Left lung (tissue), 10 donors: ENCODE results near the gene TCF7L1. TPM values are rescaled to one million over a fixed set of nuclear protein-coding genes. Genes with fewer than 3 reads are reported as not detected.
A peak's percentile ranks its signal among the peaks of the same experiment; 100 is the strongest.

Source experiments
- ATAC-seq: fragments of 200-7000 bp; cut with Tn5 transposase; one replicate; pipeline ENCODE4 v1.9.1; 2020; ENCODE audit warnings: moderate library complexity
- DNase-seq, 4 donors: peaks; one replicate each; pipeline ENCODE4 v3.0.0-alpha.2; 2013 to 2020
- H3K27ac ChIP-seq, 2 donors: fragments of 200-600 bp; sonication (generic) in 1 of 2; one replicate each; pipeline versions ENCODE4 v1.5.0 to v1.8.0; 2020 to 2021
- H3K27me3 ChIP-seq, 2 donors: fragments of 200-600 bp; sonication (generic) in 1 of 2; one replicate each; pipeline versions ENCODE4 v1.5.0 to v1.8.0; 2020 to 2021
- H3K36me3 ChIP-seq, 2 donors: fragments of 200-600 bp; sonication (generic) in 1 of 2; one replicate each; pipeline versions ENCODE4 v1.5.0 to v1.8.0; 2020 to 2021
- H3K4me1 ChIP-seq, 2 donors: fragments of 200-600 bp; one replicate each; pipeline ENCODE4 v1.8.0; 2021
- H3K4me3 ChIP-seq, 2 donors: fragments of 200-600 bp; sonication (generic) in 1 of 2; one replicate each; pipeline versions ENCODE4 v1.5.0 to v1.8.0; 2020 to 2021; ENCODE audit warnings: mild to moderate bottlenecking in 1 of 2
- H3K9me3 ChIP-seq, 2 donors: fragments of 200-600 bp; sonication (generic) in 1 of 2; one replicate each; pipeline versions ENCODE4 v1.5.0 to v1.8.0; 2020 to 2021
- intact Hi-C, 2 donors: fragments of 100-400 bp; cut with DNase I; formaldehyde crosslinking; loops; one replicate each; pipeline versions ENCODE4 v1.11.2 to v1.14.2; 2022
- polyA plus RNA-seq, 6 donors: library from polyadenylated mRNA; unstranded; fragments of 120-200 nt; gene quantifications; one replicate each; pipeline ENCODE4 v1.2.1, GENCODE V29; 2013; ENCODE audit not compliant: insufficient read length in 6 of 6
- total RNA-seq, 2 donors: library from RNA; stranded (reverse); fragmentation: NEBNext Ultra II Directional; extraction: Animal tissue kit (Norgen Biotek cat#: 25700); gene quantifications; one replicate each; pipeline ENCODE4 v1.2.1, GENCODE V29; 2021
- TF ChIP-seq, protein P1 (sequence below), 2 donors: fragments of 200-600 bp; sonication (generic) in 1 of 2; IDR thresholded peaks; one replicate each; pipeline versions ENCODE4 v1.5.0 to v1.8.0; 2021; ENCODE audit warnings: antibody characterized with exemption in 2 of 2
- donor health status: DM: no; HTN: yes; CAD: no.
- donor health status: DM: no; HTN: no; CAD: no.

TCF7L1 gene
- total and polyA plus RNA-seq, 8 donors: 16.4 to 63.9 (median 57.5) TPM

DNA sequence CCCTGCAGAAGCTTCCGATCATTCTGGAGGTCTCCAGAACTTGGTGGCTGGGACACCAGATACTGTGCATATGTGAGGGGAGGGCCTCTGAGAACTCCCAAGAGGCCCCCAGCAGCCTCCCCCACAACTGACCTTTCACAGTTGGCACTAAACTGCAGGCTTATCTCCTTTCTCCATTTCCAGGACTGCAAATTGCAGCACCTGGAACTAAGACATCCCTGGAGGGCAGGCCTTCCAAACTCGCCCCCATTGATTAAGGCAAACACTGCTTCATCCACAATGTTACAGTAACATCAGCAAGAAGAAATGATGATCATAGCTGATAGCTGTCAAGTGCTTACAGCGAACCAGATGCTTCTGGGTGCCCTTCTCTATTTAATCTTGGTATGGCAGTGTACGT lies 126.7 kb downstream of the TCF7L1 start:
- H3K36me3 ChIP-seq: no peaks in the 10 kb centered on the region
- H3K27me3 ChIP-seq: no peaks in the 10 kb centered on the region
- no peak overlapping the region for H3K4me3 ChIP-seq
- H3K9me3 ChIP-seq: no peaks in the 10 kb centered on the region
- no peak for ATAC-seq
- H3K4me1 ChIP-seq: peaks cover 14 to 31% of the 10 kb centered on the region in 2 donors
- intact Hi-C loops: no loop called here
- H3K27ac ChIP-seq: peak overlapping the region; percentile 40 to 49
- no peak for DNase-seq
- TF ChIP-seq, protein P1, sequence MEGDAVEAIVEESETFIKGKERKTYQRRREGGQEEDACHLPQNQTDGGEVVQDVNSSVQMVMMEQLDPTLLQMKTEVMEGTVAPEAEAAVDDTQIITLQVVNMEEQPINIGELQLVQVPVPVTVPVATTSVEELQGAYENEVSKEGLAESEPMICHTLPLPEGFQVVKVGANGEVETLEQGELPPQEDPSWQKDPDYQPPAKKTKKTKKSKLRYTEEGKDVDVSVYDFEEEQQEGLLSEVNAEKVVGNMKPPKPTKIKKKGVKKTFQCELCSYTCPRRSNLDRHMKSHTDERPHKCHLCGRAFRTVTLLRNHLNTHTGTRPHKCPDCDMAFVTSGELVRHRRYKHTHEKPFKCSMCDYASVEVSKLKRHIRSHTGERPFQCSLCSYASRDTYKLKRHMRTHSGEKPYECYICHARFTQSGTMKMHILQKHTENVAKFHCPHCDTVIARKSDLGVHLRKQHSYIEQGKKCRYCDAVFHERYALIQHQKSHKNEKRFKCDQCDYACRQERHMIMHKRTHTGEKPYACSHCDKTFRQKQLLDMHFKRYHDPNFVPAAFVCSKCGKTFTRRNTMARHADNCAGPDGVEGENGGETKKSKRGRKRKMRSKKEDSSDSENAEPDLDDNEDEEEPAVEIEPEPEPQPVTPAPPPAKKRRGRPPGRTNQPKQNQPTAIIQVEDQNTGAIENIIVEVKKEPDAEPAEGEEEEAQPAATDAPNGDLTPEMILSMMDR (IDR thresholded peaks at IDR 0.05): no peak

DNA sequence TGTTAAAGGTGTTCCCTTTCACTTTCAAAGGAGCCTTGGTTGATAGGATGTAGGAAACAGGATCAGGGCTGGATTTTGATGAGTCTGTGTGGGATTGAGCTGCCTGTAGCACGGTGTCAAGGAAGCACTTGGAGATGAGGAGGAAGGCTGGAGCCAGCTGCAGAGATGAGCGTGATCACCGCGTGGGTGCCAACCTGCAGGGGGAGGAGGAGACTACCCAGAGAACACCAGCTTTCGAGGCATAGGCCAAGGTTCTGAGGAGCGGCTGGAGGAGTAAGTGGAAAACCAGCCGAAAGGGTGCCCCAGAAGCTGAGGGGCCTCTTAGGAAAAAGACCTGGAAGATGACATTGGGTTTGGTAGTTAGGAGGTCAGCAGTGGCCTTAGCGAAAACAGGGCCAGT lies 130.4 kb downstream of the TCF7L1 start:
- no peak overlapping the region for H3K27ac ChIP-seq
- H3K27me3 ChIP-seq: no peaks in the 10 kb centered on the region
- H3K9me3 ChIP-seq: no peaks in the 10 kb centered on the region
- ATAC-seq (no peak), DNase-seq (no peak)
- H3K4me3 ChIP-seq: no peak overlapping the region
- no peaks in the 10 kb centered on the region for H3K36me3 ChIP-seq
- TF ChIP-seq, protein P1 (IDR thresholded peaks at IDR 0.05): no peak
- intact Hi-C loops: no loop called here
- peaks cover 9 to 14% of the 10 kb centered on the region in 2 donors for H3K4me1 ChIP-seq

DNA sequence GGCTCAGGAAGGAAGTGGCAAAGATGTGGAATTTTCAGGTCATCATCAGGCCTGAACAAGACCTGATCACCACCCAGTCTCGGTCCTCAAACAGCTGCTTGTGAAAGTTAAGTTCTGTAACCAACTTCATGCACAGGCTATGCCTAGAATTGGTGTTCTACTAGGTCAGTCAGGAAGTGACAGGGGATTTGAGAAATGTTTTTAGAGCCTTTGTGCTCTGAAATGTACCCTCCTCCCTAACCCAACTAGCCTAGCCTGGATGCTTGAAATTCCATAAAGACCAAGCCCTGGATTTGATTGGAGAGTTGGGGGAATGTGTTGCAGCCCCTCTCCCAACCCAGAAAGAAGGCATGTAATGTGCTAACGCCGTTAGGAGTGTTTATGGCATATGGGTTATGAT lies 131.3 kb downstream of the TCF7L1 start:
- TF ChIP-seq, protein P1 (IDR thresholded peaks at IDR 0.05): no peak
- ATAC-seq (no peak), DNase-seq (no peak)
- Histone ChIP-seq H3K27me3 (no peaks in the 10 kb centered on the region), H3K9me3 (no peaks in the 10 kb centered on the region), H3K27ac (no peak overlapping the region), H3K4me1 (peaks cover 9 to 20% of the 10 kb centered on the region in 2 donors), H3K4me3 (no peak overlapping the region), H3K36me3 (no peaks in the 10 kb centered on the region)
- intact Hi-C loops: no loop called here

DNA sequence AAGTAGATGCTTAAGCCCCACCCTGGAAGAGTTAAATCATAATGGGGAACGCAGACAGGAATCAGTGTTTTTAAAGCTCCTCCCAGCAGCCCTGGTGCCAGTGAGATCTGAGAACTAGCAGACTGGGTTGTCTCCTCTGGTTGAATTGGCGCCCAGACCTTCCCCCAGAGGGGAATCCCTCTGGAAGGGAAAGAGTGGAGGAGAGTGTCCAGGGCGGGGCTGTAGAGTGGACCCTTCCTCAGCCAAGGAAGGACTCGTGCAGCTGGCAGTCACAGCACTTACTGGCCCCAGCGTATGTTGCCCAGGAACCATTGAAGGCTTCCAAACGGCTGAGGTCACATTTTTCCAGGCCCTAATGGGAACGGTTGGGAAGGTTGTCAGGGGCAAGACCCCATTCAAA lies 132.1 kb downstream of the TCF7L1 start:
- ATAC-seq: peak; percentile 19
- DNase-seq: peak in 2 of 4 donors; percentile 45 to 71
- H3K4me3 ChIP-seq: no peak overlapping the region
- peaks cover 9 to 26% of the 10 kb centered on the region in 2 donors for H3K4me1 ChIP-seq
- H3K36me3 ChIP-seq: no peaks in the 10 kb centered on the region
- no peaks in the 10 kb centered on the region for H3K9me3 ChIP-seq
- TF ChIP-seq, protein P1 (IDR thresholded peaks at IDR 0.05): no peak
- intact Hi-C loops: no loop called here
- H3K27ac ChIP-seq: no peak overlapping the region
- no peaks in the 10 kb centered on the region for H3K27me3 ChIP-seq

DNA sequence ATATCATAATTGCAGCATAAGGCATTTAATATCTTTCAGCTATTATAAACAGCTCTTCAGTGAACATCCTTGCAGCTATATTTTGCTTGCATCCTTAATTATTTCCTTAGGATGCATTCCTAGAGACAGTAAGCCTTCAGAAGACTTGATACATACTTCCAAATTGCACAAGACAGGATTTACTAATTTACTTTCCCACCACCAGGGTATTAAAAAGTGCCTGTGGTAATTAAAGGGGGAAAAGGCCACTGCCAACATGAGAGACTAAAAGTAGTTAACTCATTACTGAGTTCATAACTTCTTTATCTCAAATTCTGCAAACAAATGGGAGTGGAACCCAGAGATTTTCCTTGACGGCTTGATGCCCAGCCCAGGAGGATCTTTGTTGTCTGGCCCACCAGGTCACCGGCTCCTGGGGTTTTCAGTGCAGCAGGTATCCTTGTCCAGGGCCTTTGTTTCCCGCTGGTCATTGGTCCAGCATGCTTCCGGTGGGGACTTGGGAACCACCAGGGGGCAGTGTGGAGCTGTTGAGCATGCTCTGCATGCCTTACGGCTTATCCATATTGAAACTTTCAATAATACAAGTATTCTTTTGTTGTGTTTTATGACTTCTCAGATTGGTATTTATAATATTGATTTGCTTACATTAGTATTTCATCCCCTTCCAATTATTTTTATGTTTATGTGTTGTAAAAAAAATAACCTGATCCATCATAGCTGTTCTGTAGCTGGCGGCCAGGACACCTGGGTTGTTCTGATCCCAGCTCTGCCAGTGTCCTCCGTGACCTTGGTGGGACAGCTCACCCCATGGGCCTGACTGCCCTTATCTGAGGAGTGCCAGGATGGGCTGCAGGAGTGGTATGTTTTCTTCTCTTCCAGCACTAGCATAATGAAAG lies 133.2 kb downstream of the TCF7L1 start:
- Histone ChIP-seq H3K4me3 (no peak overlapping the region), H3K27me3 (no peaks in the 10 kb centered on the region), H3K36me3 (no peaks in the 10 kb centered on the region), H3K27ac (no peak overlapping the region), H3K4me1 (peaks cover 9 to 34% of the 10 kb centered on the region in 2 donors), H3K9me3 (no peaks in the 10 kb centered on the region)
- DNase-seq (peak in 3 of 4 donors; percentile 66 to 91 (median 72)), ATAC-seq (peak; percentile 64)
- intact Hi-C loops: no loop called here
- TF ChIP-seq, protein P1 (IDR thresholded peaks at IDR 0.05): peak; percentile 82 to 90
